Measurements from ENCODE around the gene USP44.
"Not testable (repeated sequence)": the region's sequence is repeated elsewhere in the genome, so short reads cannot be mapped to it uniquely, and the experiment has no call there.

USP44 gene

DNA sequence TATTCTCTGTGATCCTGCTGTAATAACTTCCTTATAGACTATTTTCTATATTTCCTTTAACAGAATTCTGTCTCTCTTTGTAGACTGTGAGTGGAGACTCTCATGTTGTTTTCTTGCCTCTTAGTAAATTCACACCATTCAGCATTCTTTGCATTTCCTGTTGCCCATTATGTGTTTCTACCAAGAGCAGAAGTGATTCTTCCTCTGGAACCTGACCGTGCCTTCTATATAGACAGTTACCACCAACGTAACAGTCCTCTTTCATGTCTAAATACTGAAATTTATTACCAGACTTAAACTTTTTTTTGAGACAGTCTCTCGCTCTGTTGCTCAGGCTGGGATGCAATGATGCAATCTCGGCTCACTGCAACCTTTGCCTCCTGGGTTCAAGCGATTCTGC, 46.2 kb downstream of the USP44 start:
- no peak for DNase-seq

DNA sequence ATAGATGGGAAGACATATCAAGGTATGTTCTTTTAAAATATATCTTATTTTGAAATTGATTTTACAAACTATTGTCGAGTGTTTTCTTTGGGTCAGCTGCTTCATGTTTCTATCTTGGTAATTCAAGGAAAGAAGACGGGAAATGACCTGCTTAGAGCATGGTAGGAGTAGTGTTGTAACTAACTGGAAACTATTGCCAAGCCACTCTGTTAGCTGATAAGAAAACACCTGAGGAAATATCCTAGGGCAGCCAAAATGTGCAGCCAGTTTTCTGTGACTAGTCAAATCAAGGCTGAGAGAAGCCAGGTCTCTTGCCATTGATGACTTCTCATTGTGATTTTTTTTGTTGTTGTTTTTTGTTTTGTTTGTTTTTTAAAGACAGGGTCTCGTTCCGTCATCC, 47.1 kb downstream of the USP44 start:
- no peak for DNase-seq

GRCh38 chr12:95499772-95500171, 51.5 kb downstream of the USP44 start:
- no peak for DNase-seq

GRCh38 chr12:95498968-95499367, 52.3 kb downstream of the USP44 start:
- no peak for DNase-seq

GRCh38 chr12:95497031-95497430, 54.2 kb downstream of the USP44 start:
- no peak for DNase-seq

GRCh38 chr12:95495433-95495832, 55.8 kb downstream of the USP44 start:
- DNase-seq = no peak

- DNase-seq = no peak
Measured at GRCh38 chr12:95494888-95495287, 56.4 kb downstream of the USP44 start.

DNA sequence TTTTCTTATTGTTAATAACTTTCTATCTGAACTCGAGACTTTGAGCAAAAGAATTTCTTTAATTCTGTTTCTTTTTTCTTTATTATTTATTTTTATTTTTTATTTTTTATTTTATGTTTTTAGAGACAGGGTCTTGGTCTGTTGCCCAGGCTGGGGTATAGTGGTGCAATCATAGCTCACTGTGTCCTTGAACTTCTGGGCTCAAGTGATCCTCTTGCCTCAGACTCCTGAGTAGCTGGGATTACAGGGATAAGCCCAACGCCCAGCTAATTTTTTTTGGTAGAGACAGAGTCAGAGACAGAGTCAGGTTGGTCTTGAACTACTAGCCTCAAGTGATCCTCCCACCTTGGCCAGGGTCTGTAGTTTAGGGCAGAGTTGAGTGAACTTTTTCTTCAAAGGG, 58.8 kb downstream of the USP44 start:
- DNase-seq = no peak

GRCh38 chr12:95487024-95487423, 64.3 kb downstream of the USP44 start:
- no peak for DNase-seq

DNA sequence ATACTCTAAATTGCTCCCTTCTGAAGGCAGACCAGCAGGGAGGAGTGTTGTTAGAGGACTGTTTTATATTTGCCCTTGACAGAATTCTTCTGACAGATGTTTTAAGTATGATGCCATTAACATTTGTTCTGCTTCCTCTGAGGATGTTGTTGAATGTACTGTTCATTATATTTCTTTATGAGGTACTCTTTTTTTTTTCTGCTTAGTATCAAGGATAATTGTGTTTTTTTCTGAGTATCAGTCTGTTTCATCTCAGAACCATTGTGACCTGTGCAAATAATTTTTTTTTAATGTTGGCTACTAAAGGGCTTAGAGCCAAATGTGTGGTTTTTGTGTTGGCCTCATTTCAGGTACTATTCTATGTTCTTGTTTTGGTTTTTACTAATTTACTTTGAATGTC, 66.8 kb downstream of the USP44 start:
- DNase-seq = no peak

DNA sequence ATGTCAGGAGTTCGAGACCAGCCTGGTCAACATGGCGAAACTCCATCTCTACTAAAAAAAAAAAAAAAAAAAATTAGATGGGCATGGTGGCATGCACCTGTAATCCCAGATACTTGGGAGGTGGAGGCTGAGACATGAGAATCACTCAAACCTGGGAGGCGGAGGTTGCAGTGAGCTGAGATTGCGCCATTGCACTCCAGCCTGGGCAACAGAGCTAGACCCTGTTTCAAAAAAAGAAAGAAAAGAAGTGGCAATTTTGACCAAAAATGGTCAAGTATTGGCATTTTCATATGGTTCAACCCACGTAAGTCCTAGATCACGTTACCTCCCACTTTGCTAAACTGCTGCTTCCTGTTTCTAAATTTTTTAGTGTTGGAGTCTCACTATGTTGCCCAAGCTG, 68.7 kb downstream of the USP44 start:
- DNase-seq = not testable (repeated sequence)

GRCh38 chr12:95481888-95482287, 69.4 kb downstream of the USP44 start:
- no peak for DNase-seq

DNA sequence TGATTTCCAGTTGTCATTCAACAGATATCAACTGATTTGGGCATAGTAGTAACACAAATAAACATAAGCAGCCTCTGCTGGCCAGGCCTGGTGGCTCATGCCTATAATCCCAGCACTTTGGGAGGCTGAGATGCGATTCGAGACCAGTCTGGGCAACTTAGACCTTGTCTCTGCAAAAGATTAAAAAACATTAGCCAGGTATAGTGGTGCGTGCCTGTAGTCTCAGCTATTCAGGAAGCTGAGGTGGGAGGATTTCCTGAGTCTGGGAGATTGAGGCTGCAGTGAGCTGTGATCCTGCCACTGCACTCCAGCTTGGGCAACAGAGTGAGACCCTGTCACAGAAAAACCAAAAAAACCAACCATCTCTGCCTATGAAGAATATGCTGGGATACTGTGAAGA, 70.2 kb downstream of the USP44 start:
- no peak for DNase-seq

- DNase-seq = peak; percentile 81
Measured at GRCh38 chr12:95480230-95480629, 71.0 kb downstream of the USP44 start.

DNA sequence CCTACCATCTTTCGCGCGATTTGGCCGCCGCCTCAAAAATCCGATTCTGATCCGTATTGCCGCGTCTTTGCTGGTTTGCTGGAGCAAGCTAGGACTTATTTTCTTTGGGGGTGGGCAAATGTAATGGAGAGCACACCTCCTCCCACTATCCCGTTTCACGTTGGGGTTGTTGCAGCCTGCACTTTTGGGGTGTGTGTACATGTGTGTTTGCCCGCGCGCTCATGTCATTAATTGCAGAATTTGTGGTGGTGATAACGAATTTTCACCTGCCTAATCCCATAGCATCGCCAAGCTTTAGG, 76.7 kb downstream of the USP44 start:
- no peak for DNase-seq

- DNase-seq = peak; percentile 98
Measured at GRCh38 chr12:95473884-95474659, 77.2 kb downstream of the USP44 start, which contains the start of gene METAP2. TSS of gene METAP2 (plus strand) at chr12:95474152. CDS start at chr12:95474180, 28 bp downstream.

- DNase-seq = peak; percentile 40
Measured at GRCh38 chr12:95473231-95473883, 77.9 kb downstream of the USP44 start.

- no peak for DNase-seq
Measured at GRCh38 chr12:95470300-95470699, 81.0 kb downstream of the USP44 start.

Measured in fibroblast of skin of back (primary cell).